Ramos (cell line): ENCODE measurements around the gene TMEM200B.
"Not testable (repeated sequence)": the region's sequence is repeated elsewhere in the genome, so short reads cannot be mapped to it uniquely, and the experiment has no call there.

ENCODE experiments used
- in situ Hi-C: fragments of 300-500 bp; cut with MboI; formaldehyde crosslinking; loops from one replicate; pipeline ENCODE4 v1.14.3; 2022; ENCODE audit warnings: low sequenced_read_pairs; ENCODE audit not compliant: unreplicated experiment

TMEM200B gene

GRCh38 chr1:29123887-29124365 lies at the start of gene TMEM200B:
Gene TMEM200B, minus strand, starts transcription at chr1:29123903. Its CDS starts 2,075 bp downstream, at chr1:29121828.
- in situ Hi-C loops = no loop called here

- in situ Hi-C loops = no loop called here
Observed at GRCh38 chr1:29172415-29172939, 48.8 kb upstream of the TMEM200B start.

- in situ Hi-C loops = no loop called here
Observed at GRCh38 chr1:29171521-29171920, 47.8 kb upstream of the TMEM200B start.

GRCh38 chr1:29171089-29171488 lies 47.4 kb upstream of the TMEM200B start:
- in situ Hi-C loops = no loop called here

GRCh38 chr1:29169976-29170375 lies 46.3 kb upstream of the TMEM200B start:
- in situ Hi-C loops = no loop called here

- in situ Hi-C loops = no loop called here
Observed at GRCh38 chr1:29167904-29168303, 44.2 kb upstream of the TMEM200B start.

- in situ Hi-C loops = no loop called here
Observed at GRCh38 chr1:29166291-29166878, 42.7 kb upstream of the TMEM200B start.

- in situ Hi-C loops = no loop called here
Observed at GRCh38 chr1:29164588-29164987, 40.9 kb upstream of the TMEM200B start.

GRCh38 chr1:29162476-29163138 lies 38.9 kb upstream of the TMEM200B start:
- in situ Hi-C loops = no loop called here

- in situ Hi-C loops = no loop called here
Observed at GRCh38 chr1:29162025-29162424, 38.3 kb upstream of the TMEM200B start.

- in situ Hi-C loops = no loop called here
Observed at GRCh38 chr1:29159773-29160172, 36.1 kb upstream of the TMEM200B start.

GRCh38 chr1:29157269-29157601 lies 33.5 kb upstream of the TMEM200B start:
- in situ Hi-C loops = no loop called here

GRCh38 chr1:29156543-29157268 lies 33.0 kb upstream of the TMEM200B start:
- in situ Hi-C loops = no loop called here

GRCh38 chr1:29152046-29152805 lies 28.5 kb upstream of the TMEM200B start:
- in situ Hi-C loops = no loop called here

GRCh38 chr1:29150346-29150745 lies 26.6 kb upstream of the TMEM200B start:
- in situ Hi-C loops = not testable (repeated sequence)

GRCh38 chr1:29148656-29149491 lies 25.2 kb upstream of the TMEM200B start:
- in situ Hi-C loops = no loop called here

GRCh38 chr1:29145739-29146437 lies 22.2 kb upstream of the TMEM200B start:
- in situ Hi-C loops = no loop called here

- in situ Hi-C loops = no loop called here
Observed at GRCh38 chr1:29144178-29144577, 20.5 kb upstream of the TMEM200B start.

- in situ Hi-C loops = no loop called here
Observed at GRCh38 chr1:29142714-29143113, 19.0 kb upstream of the TMEM200B start.
